ENCODE measurements around the gene LY6G6F. TPM values are rescaled to one million over a fixed set of nuclear protein-coding genes. Genes with fewer than 3 reads are reported as not detected.

Gene LY6G6F
- total and polyA plus RNA-seq, 2 of the 13 experiments (the other 11 are each of a cell fraction or from before 2014, with no cell fraction given) = not detected

- TF ChIP-seq SMC3 (IDR thresholded peaks at IDR 0.05; ENCODE audit: low read length) (peak; percentile 84), ASH2L (IDR thresholded peaks at IDR 0.05; ENCODE audit: insufficient read length, low read depth, low read length) (peak; percentile 70), PAF1 (CRISPR knock-in tag; IDR thresholded peaks at IDR 0.05) (peak; percentile 53; the same call in 1 of the 2 replicates), ZHX2 (IDR thresholded peaks at IDR 0.05; ENCODE audit: low read depth) (no peak), ZHX2 (CRISPR knock-in tag; IDR thresholded peaks at IDR 0.05; ENCODE audit: borderline replicate concordance) (no peak), MIER3 (CRISPR knock-in tag; IDR thresholded peaks at IDR 0.05; ENCODE audit: borderline replicate concordance) (peak; percentile 81), EP300 (IDR thresholded peaks at IDR 0.05; ENCODE audit: low read depth in 2 of 2, low read length in 2 of 2) (0 out of 4 replicates have a peak, but pooled peaks of 1 of the 2 experiments have one; percentile 4), EP300 (CRISPR knock-in tag; IDR thresholded peaks at IDR 0.05; ENCODE audit: borderline replicate concordance) (no peak), ARNT2 (CRISPR knock-in tag; IDR thresholded peaks at IDR 0.05; ENCODE audit: low read depth) (no peak), SATB2 (CRISPR knock-in tag; IDR thresholded peaks at IDR 0.05) (0 out of 2 replicates have a peak, but pooled peaks have one; percentile 20), TIGD3 (CRISPR knock-in tag; IDR thresholded peaks at IDR 0.05; ENCODE audit: borderline replicate concordance) (no peak), SP140L (CRISPR knock-in tag; IDR thresholded peaks at IDR 0.05; ENCODE audit: borderline replicate concordance) (no peak), NR2F6 (IDR thresholded peaks at IDR 0.05) (0 out of 2 replicates have a peak, but pooled peaks have one; percentile 38), NR2F6 (CRISPR knock-in tag; IDR thresholded peaks at IDR 0.05) (peak; percentile 33), TFDP2 (CRISPR knock-in tag; IDR thresholded peaks at IDR 0.05) (peak; percentile 54; the same call in 1 of the 2 replicates), PREB (CRISPR knock-in tag; IDR thresholded peaks at IDR 0.05) (no peak), NRL (CRISPR knock-in tag; IDR thresholded peaks at IDR 0.05; ENCODE audit: borderline replicate concordance) (no peak), TBX2 (CRISPR knock-in tag; IDR thresholded peaks at IDR 0.05; ENCODE audit: borderline replicate concordance) (no peak; the same call in 1 of the 2 replicates)
These were observed 22.9 kb downstream of the LY6G6F start (continued) for GRCh38 chr6:31729515-31729978.
